Activated CD8-positive, alpha-beta memory T cell treated with anti-CD3 and anti-CD28 coated beads, Interleukin-2, amount 10 ng/mL, durations not matched to agents 7 days and 5 days (primary cell): Measurements from ENCODE around the gene GCNT2. TPM values are rescaled to one million over a fixed set of nuclear protein-coding genes. Genes with fewer than 3 reads are reported as not detected.
"Not testable (repeated sequence)": the region's sequence is repeated elsewhere in the genome, so short reads cannot be mapped to it uniquely, and the experiment has no call there.

Source experiments
- ATAC-seq: fragments of 150-1000 bp; cut with Tn5 transposase; one replicate; pipeline ENCODE4 v1.10.0; 2021; ENCODE audit warnings: moderate library complexity
- CTCF ChIA-PET: fragments of 350-600 bp; sonication (Branson Sonifier 250); formaldehyde crosslinking; loops from one replicate; lab custom pipeline; 2021; ENCODE audit warnings: antibody characterized with exemption; lab: Charles Lee
- DNase-seq: peaks from one replicate; pipeline ENCODE4 v3.0.0-alpha.2; 2020
- H3K27ac Mint-ChIP-seq: one replicate; pipeline ENCODE4 v1.8.0; 2021; ENCODE audit warnings: mild to moderate bottlenecking, mixed read lengths
- H3K27me3 Mint-ChIP-seq: one replicate; pipeline ENCODE4 v1.8.0; 2021; ENCODE audit warnings: mixed read lengths
- H3K36me3 Mint-ChIP-seq: one replicate; pipeline ENCODE4 v1.8.0; 2021; ENCODE audit warnings: mild to moderate bottlenecking, mixed read lengths
- H3K4me1 Mint-ChIP-seq: one replicate; pipeline ENCODE4 v1.8.0; 2021; ENCODE audit warnings: mixed read lengths
- H3K4me3 Mint-ChIP-seq: one replicate; pipeline ENCODE4 v1.8.0; 2021; ENCODE audit warnings: mild to moderate bottlenecking, moderate library complexity, mixed read lengths
- H3K9me3 Mint-ChIP-seq: one replicate; pipeline ENCODE4 v1.8.0; 2022; ENCODE audit warnings: low read depth, mixed read lengths
- total RNA-seq, 2 experiments: library from RNA; stranded (reverse); gene quantifications; one replicate each; pipeline ENCODE4 v1.2.3, GENCODE V29; 2021

GCNT2 gene
- total RNA-seq, 2 experiments from 2014 or later, result 2.2 to 4.3 TPM

DNA sequence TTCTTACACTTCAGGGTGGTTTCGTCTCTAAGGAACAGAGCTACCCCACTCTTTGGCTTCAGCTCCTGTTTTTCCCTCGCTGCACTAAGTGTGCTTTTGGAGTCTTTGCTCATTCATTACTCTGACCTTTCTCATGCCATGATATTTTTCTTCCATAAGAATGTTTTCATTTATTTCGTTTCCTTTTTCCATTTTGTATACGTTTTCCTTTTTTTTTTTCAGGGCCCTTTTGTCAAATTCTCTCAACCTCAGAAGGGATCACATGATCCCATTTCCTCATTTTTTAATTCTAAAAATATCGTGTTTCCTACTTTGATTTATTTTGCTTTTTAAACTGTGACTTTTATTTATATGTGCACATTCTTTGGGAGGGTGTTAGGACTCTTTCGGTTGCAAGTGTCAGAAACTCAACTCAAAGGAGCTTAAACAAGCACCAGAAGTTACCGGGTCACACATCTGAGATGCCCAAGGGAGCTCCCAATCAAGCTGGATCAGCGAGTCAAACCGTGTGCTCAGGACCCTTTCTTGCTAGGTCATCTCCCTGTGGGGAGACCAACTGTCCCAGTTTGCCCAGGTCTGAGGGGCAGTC, 40.6 kb downstream of the GCNT2 start:
- Mint-ChIP-seq H3K27ac (no peak overlapping the region), H3K36me3 (no peaks in the 10 kb centered on the region), H3K9me3 (no peaks in the 10 kb centered on the region), H3K4me1 (no peaks in the 10 kb centered on the region), H3K27me3 (no peaks in the 10 kb centered on the region), H3K4me3 (no peak overlapping the region)
- DNase-seq (no peak), ATAC-seq (no peak)
- CTCF ChIA-PET, result no interaction called here

DNA sequence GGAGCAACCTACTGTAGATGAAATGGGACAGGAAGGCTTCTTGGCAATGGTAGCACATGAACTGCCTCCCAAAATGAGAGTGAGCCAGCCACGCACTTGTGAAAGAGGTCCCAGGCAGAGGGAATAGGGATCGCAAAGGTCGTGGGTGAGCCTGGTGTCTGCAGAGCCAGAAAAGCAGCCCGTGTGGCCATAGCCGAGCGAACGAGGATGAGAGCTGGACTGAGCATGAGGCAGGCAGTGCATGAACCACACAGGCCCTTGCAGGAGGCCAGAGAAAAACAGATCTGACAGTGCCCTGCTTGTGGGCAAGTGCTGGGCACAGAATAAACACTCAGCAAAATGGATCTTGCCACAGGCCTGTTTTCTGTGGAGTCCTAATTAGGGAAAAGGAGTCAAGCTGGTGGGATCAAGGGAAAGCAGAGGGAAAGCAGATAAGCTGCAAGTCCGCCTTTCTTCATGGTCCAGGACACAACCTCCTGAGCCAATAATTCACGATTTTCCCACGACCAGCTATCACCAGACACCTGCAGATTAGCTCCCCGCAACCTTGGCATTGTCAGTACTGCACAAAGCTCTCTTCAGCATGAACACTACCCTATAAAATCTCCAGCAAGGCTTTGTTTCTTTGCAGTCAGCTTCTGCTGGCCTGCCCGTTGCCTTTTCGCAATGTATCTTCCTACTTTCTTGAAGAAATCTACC, 44.0 kb downstream of the GCNT2 start:
- H3K9me3 Mint-ChIP-seq, result peaks cover 2% of the 10 kb centered on the region
- no peaks in the 10 kb centered on the region for H3K27me3 Mint-ChIP-seq
- CTCF ChIA-PET, result no interaction called here
- no peaks in the 10 kb centered on the region for H3K4me1 Mint-ChIP-seq
- H3K36me3 Mint-ChIP-seq, result no peaks in the 10 kb centered on the region
- H3K4me3 Mint-ChIP-seq, result no peak overlapping the region
- DNase-seq (no peak), ATAC-seq (no peak)
- no peak overlapping the region for H3K27ac Mint-ChIP-seq

DNA sequence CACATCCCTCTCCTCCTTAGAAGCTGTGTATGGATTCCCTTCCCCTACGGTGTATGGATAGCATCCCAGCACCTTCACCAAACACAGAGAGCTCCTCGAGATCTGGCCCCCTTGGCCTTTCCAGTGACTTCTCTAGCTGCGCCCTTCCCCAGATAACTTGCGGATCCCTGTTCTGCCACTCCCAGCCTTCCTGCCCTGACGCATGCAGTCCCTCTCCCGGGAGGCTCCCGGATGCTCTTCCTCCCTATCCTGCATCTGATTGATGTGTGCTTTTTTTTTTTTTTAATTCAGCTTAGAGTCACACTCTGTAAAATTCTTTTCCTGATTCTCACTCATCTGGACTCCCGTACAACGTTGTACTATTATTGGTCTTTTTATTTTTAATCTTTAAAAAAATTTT, 44.8 kb downstream of the GCNT2 start:
- Mint-ChIP-seq H3K9me3 (peaks cover 2% of the 10 kb centered on the region), H3K4me3 (no peak overlapping the region), H3K27me3 (no peaks in the 10 kb centered on the region), H3K36me3 (no peaks in the 10 kb centered on the region), H3K4me1 (no peaks in the 10 kb centered on the region), H3K27ac (no peak overlapping the region)
- CTCF ChIA-PET, result no interaction called here
- ATAC-seq, result no peak
- DNase-seq, result no peak

DNA sequence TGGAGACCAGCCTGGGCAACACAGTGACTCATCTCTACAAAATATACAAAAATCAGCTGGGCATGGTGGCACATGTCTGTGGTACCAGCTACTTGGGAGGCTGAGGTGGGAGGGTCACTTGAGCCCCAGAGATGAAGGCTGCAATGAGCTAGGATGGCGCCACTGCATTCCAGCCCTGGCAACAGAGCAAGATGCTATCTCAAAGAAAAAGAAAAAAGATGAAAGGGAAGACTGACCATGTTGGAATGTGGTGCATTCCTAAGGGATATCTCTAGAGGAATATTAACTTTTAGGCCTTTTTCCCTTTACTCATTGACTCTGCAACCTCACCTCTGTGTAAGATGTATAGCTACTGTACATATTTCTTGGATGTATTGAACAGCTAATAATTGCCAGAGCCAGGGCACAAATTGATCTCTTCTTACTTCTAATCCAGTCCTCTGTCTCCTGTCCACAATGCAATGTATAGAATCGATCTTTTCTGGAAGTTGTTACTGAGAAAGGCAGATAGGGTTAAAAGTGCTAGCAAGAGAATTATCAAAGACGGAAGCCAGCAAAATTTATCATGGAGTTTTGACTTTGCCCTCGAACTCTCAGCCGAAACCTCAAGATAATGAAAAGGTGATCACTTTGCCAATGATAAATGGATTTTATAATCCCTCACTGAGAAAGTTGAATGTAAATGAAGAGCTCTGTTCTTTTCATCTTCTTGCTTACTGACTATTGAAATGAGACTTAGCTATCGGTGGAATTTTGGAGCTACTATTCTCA, 46.3 kb downstream of the GCNT2 start:
- ATAC-seq, result no peak
- H3K27me3 Mint-ChIP-seq, result no peaks in the 10 kb centered on the region
- no peaks in the 10 kb centered on the region for H3K36me3 Mint-ChIP-seq
- CTCF ChIA-PET, result no interaction called here
- DNase-seq, result no peak
- no peak overlapping the region for H3K4me3 Mint-ChIP-seq
- no peak overlapping the region for H3K27ac Mint-ChIP-seq
- no peaks in the 10 kb centered on the region for H3K4me1 Mint-ChIP-seq
- peaks cover 2% of the 10 kb centered on the region for H3K9me3 Mint-ChIP-seq

DNA sequence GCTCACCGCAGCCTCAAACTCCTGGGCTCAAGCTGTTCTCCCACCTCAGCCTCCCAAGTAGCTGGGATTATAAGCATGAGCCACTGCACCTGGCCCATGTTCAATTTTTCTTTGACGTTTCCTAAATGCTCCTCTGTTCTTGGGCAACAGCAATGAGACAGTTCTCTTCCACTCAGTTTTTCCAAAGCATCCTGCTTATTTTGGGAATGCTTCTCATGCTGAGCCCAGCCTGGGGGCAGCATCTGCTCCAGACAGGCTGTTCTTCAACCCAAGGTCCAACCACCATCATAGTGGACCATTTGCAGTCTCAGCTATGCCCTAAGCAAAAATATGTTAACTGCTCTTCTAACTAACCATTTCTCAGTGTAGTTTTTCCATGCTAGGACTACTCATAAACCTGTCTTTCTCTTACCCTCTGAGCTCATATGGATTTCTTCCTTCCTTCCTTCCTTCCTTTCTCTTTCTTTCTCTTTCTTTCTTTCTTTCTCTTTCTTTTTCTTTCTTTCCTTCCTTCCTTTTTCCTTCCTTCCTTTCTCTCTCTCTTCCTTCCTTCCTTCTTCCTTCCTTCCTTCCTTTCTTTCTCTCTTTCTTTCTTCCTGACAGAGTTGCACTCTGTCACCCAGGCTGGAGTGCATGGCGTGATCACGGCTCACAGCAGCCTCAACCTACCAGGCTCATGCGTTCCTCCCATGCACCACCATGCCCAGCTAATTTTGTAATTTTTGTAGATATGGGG, 48.4 kb downstream of the GCNT2 start:
- peak overlapping the region; percentile 44 for H3K27ac Mint-ChIP-seq
- H3K36me3 Mint-ChIP-seq, result no peaks in the 10 kb centered on the region
- ATAC-seq, result no peak
- peaks cover 2% of the 10 kb centered on the region for H3K9me3 Mint-ChIP-seq
- H3K27me3 Mint-ChIP-seq, result no peaks in the 10 kb centered on the region
- no peak for DNase-seq
- CTCF ChIA-PET, result no interaction called here
- no peak overlapping the region for H3K4me3 Mint-ChIP-seq
- H3K4me1 Mint-ChIP-seq, result no peaks in the 10 kb centered on the region

DNA sequence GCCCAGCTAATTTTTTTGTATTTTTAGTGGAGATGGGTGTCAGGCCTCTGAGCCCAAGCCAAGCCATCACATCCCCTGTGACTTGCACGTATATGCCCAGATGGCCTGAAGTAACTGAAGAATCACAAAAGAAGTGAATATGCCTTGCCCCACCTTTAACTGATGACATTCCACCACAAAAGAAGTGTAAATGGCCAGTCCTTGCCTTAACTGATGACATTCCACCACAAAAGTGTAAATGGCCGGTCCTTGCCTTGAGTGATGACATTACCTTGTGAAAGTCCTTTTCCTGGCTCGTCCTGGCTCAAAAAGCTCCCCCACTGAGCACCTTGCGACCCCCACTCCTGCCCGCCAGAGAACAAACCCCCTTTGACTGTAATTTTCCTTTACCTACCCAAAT, 54.4 kb downstream of the GCNT2 start:
- H3K9me3 Mint-ChIP-seq, H3K27me3 Mint-ChIP-seq, DNase-seq, CTCF ChIA-PET, H3K4me3 Mint-ChIP-seq, H3K36me3 Mint-ChIP-seq, H3K27ac Mint-ChIP-seq, H3K4me1 Mint-ChIP-seq, ATAC-seq: not testable (repeated sequence)

DNA sequence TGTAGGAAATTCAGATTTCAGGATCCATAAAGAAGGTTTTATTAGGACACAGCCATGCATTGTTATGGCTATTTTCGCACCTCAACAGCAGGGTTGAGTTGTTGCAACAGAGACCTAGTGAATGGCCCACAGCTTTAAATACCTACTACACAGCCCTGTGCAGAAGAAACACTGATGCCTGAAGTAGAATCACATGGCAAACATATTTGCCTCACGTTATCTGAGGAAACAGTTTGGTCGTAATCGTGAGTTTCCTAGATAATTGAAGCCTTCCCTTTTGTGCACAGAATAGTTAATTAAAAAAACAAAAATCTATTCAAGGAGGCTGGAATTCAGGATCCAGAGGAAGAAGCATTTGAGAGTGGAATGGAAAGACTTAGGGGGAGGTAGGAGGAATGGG, 55.1 kb downstream of the GCNT2 start:
- ATAC-seq, result no peak
- H3K27me3 Mint-ChIP-seq, result no peaks in the 10 kb centered on the region
- no peak overlapping the region for H3K27ac Mint-ChIP-seq
- CTCF ChIA-PET, result no interaction called here
- H3K4me3 Mint-ChIP-seq, result no peak overlapping the region
- DNase-seq, result no peak
- no peaks in the 10 kb centered on the region for H3K36me3 Mint-ChIP-seq
- H3K9me3 Mint-ChIP-seq, result no peaks in the 10 kb centered on the region
- no peaks in the 10 kb centered on the region for H3K4me1 Mint-ChIP-seq

DNA sequence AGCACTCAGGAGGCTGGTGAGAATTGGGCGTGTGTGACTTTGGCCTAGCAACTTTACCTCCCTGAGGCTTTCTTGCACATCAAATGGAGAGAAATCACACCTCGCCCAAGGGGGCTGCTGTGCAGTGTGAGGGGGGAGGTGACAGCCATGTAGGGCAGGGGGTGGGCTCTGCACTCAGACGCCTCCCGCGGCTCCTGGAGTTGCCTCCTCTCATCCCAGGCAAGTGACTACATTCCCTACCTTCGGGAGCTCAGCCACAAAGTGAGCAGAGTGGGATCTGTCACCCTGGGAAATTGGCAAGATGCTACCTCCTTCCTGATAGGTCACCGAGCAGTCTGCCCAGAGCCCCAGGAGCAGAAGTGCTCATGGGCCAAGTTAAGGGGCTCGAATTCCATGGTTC, 56.0 kb downstream of the GCNT2 start:
- ATAC-seq, result no peak
- no peak for DNase-seq
- no peaks in the 10 kb centered on the region for H3K27me3 Mint-ChIP-seq
- CTCF ChIA-PET, result no interaction called here
- no peaks in the 10 kb centered on the region for H3K4me1 Mint-ChIP-seq
- no peak overlapping the region for H3K27ac Mint-ChIP-seq
- H3K36me3 Mint-ChIP-seq, result no peaks in the 10 kb centered on the region
- H3K9me3 Mint-ChIP-seq, result no peaks in the 10 kb centered on the region
- no peak overlapping the region for H3K4me3 Mint-ChIP-seq

DNA sequence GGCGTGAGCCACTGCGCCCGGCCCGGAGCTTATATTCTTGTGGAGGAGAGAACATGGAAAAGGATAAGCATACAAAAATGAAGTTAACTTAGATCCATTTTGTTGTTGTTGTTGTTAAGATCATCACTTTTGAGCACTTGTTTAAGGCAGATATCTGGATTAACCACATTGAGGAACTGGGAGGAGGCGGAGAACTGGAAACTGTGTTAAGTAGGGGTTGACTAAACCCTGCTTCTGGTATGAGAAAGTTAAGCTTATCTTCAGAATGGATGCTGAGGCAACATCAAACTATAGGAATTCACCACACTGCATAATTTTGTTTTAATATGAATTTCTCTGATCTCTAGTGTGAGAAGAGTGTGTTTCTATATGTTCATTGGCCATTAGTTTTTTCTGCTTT, 57.6 kb downstream of the GCNT2 start:
- no peak for ATAC-seq
- Mint-ChIP-seq H3K27me3 (no peaks in the 10 kb centered on the region), H3K4me3 (no peak overlapping the region), H3K36me3 (no peaks in the 10 kb centered on the region), H3K9me3 (no peaks in the 10 kb centered on the region), H3K27ac (no peak overlapping the region), H3K4me1 (peaks cover 13% of the 10 kb centered on the region)
- no peak for DNase-seq
- CTCF ChIA-PET, result interaction anchor here (1.5 kb wide), 1 partner anchor 101 kb away, joined by 3 read pairs; no protein-coding TSS in a partner anchor

DNA sequence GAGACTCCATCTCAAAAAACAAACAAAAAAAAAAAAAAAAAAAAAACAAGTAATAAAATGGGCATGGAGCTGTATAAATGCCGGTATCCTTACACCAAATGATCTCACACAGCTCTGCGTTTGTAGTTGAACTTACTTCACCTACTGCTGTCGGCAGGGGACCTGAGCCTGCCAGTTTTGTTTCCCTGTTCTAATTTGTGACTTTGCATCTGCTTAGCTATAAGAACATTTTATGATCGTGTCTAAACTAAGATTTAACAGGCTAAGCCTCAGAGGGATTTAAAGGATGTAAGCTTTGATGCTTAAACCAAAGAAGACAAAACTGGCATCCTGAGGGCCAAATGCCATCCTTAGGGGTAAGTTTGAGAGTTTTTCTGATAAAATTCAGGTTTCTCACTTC, 58.7 kb downstream of the GCNT2 start:
- Mint-ChIP-seq H3K27ac (no peak overlapping the region), H3K4me3 (no peak overlapping the region), H3K9me3 (no peaks in the 10 kb centered on the region), H3K36me3 (no peaks in the 10 kb centered on the region), H3K27me3 (no peaks in the 10 kb centered on the region), H3K4me1 (peaks cover 20% of the 10 kb centered on the region)
- CTCF ChIA-PET, result no interaction called here
- DNase-seq (no peak), ATAC-seq (no peak)

DNA sequence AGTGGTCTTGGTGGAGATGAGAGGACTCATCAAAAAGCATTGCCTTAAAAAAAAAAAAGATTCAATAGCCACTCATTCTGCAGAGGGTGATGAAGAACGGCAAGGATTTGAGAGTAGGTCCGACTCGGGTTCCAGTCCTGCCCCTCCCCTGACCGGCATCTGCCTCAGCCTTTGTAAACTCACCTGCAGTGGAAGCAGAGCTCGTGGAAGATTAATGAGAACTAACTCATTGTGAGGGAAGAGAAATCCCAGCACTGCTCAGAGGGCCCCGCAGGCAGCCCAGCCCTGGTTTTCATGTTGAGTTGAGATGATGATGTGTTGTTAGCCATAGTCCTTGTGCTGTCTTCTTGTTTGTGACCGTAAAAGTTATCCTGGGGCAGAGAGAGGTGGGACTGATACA, 59.4 kb downstream of the GCNT2 start:
- no peak overlapping the region for H3K4me3 Mint-ChIP-seq
- no peaks in the 10 kb centered on the region for H3K36me3 Mint-ChIP-seq
- CTCF ChIA-PET, result interaction anchor here (0.6 kb wide), 1 partner anchor 50 kb away, joined by 3 read pairs; no protein-coding TSS in a partner anchor

DNA sequence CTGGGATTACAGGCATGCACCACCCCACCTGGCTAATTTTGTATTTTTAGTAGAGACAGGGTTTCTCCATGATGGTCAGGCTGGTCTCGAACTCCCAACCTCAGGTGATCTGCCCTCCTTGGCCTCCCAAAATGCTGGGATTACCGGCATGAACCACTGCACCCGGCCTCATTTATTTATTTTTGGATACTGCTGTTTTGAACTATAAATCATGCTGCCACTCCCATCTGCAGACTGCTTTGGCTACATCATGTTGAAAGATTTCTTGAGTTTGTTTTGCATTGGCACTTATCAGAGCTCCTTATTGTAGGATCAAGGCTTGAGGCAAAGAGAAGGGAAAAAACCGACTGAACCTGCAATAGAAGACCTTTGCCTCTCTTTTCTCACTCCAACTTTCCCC, 60.3 kb downstream of the GCNT2 start:
- DNase-seq, H3K27ac Mint-ChIP-seq, H3K9me3 Mint-ChIP-seq, CTCF ChIA-PET, ATAC-seq, H3K4me3 Mint-ChIP-seq, H3K27me3 Mint-ChIP-seq, H3K36me3 Mint-ChIP-seq: not testable (repeated sequence)
- H3K4me1 Mint-ChIP-seq, result peaks cover 24% of the 10 kb centered on the region

More for the DNA sequence above, 59.4 kb downstream of the GCNT2 start:
- Mint-ChIP-seq H3K27me3 (no peaks in the 10 kb centered on the region), H3K9me3 (no peaks in the 10 kb centered on the region), H3K4me1 (peaks cover 24% of the 10 kb centered on the region), H3K27ac (no peak overlapping the region)
- no peak for ATAC-seq
- DNase-seq, result no peak

DNA sequence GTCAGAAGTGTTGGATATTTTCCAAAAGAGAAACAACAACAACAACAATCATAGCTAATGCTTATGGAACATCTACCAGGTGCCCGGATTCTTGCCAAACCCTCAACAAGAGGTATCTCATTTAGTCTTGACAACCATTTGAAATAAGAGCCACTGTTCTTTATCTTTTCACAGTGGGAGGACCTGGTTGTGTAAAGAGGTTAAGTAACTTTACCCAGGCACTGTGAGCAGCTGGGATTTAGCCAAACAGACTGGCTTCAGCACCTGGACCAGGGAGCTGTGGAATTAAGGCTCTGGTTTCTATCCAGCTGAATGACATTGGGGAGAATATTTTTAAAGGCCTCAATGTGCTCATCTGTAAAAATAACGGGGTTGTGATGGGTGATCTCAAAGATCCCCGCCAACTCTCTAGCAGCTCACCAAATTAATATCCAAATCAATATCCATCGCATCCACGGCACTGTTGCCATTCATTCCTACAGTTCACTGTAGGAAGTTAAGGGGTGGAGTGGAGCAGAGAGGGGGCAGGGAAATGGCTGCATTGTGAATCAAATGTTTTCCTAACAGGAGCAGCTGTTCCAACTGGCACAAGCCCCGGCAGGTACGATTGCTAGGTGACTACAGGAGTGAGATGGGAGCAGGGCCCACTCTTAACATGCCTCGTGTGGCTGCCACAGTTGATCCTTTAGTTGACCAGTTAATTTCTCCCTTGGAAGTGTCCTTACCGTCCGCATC, 61.8 kb downstream of the GCNT2 start:
- no peaks in the 10 kb centered on the region for H3K9me3 Mint-ChIP-seq
- ATAC-seq (no peak), DNase-seq (no peak)
- H3K27me3 Mint-ChIP-seq, result no peaks in the 10 kb centered on the region
- CTCF ChIA-PET, result no interaction called here
- H3K27ac Mint-ChIP-seq, result peak overlapping the region; percentile 28
- H3K4me3 Mint-ChIP-seq, result no peak overlapping the region
- peaks cover 24% of the 10 kb centered on the region for H3K4me1 Mint-ChIP-seq
- H3K36me3 Mint-ChIP-seq, result no peaks in the 10 kb centered on the region
